HepG2 (cell line): ENCODE measurements around the gene JAG1. TPM values are rescaled to one million over a fixed set of nuclear protein-coding genes. Genes with fewer than 3 reads are reported as not detected.

Experiments used
- DPF2 ChIP-seq: sonication (generic); formaldehyde crosslinking; IDR thresholded peaks from 2 replicates; pipeline ENCODE4 v1.4.0; 2020; ENCODE audit warnings: mild to moderate bottlenecking, low read depth, missing genetic modification reagents, borderline replicate concordance
- HOXA7 ChIP-seq: sonication (generic); formaldehyde crosslinking; IDR thresholded peaks from 2 replicates; pipeline ENCODE4 v1.8.1; 2022; ENCODE audit warnings: mild to moderate bottlenecking, missing genetic modification reagents, moderate library complexity
- KAT7 ChIP-seq: IDR thresholded peaks from 2 replicates; pipeline ENCODE4 v1.6.1; 2018; ENCODE audit warnings: borderline replicate concordance, missing compliant biosample characterization
- KAT8 ChIP-seq: IDR thresholded peaks from 2 replicates; pipeline ENCODE4 v1.6.1; 2016; ENCODE audit warnings: missing genetic modification reagents, missing compliant biosample characterization
- KMT2A ChIP-seq: sonication (generic); formaldehyde crosslinking; IDR thresholded peaks from 2 replicates; pipeline ENCODE4 v1.4.0; 2020; ENCODE audit warnings: missing genetic modification reagents
- MNT ChIP-seq: fragments of 450-650 bp; IDR thresholded peaks from 2 replicates; pipeline ENCODE4 v1.6.1; 2016
- MTF1 ChIP-seq: sonication (generic); formaldehyde crosslinking; IDR thresholded peaks from 2 replicates; pipeline ENCODE4 v1.5.0; 2020; ENCODE audit warnings: missing genetic modification reagents
- MYPOP ChIP-seq: sonication (generic); formaldehyde crosslinking; IDR thresholded peaks from 2 replicates; pipeline ENCODE4 v1.8.1; 2023; ENCODE audit warnings: mild to moderate bottlenecking, moderate library complexity, missing genetic modification reagents
- NAIF1 ChIP-seq: sonication (generic); formaldehyde crosslinking; IDR thresholded peaks from 2 replicates; pipeline ENCODE4 v1.5.0; 2020; ENCODE audit warnings: mild to moderate bottlenecking, missing genetic modification reagents, borderline replicate concordance
- NFATC3 ChIP-seq: sonication (generic); formaldehyde crosslinking; IDR thresholded peaks from 2 replicates; pipeline ENCODE4 v1.5.1; 2020; ENCODE audit warnings: mild to moderate bottlenecking, missing genetic modification reagents
- POLR2A ChIP-seq, 2 experiments: IDR thresholded peaks; 2 replicates each; pipeline ENCODE4 v1.6.1; 2011; ENCODE audit warnings: low read depth in 2 of 2, low read length in 2 of 2, mild to moderate bottlenecking in 1 of 2, moderate library complexity in 1 of 2; ENCODE audit not compliant: insufficient read depth in 1 of 2
- SMARCE1 ChIP-seq: fragments of 450-650 bp; IDR thresholded peaks from 2 replicates; pipeline ENCODE4 v1.6.1; 2017; ENCODE audit warnings: borderline replicate concordance
- SRY ChIP-seq: sonication (generic); formaldehyde crosslinking; IDR thresholded peaks from 2 replicates; pipeline ENCODE4 v1.8.0; 2022; ENCODE audit warnings: mild to moderate bottlenecking, missing genetic modification reagents
- SUZ12 ChIP-seq: fragments of 150-350 bp; IDR thresholded peaks from 2 replicates; pipeline ENCODE4 v1.6.1; 2014; ENCODE audit warnings: low read depth, low read length
- YEATS2 ChIP-seq: sonication (generic); formaldehyde crosslinking; IDR thresholded peaks from 2 replicates; pipeline ENCODE4 v1.4.0; 2020; ENCODE audit warnings: missing genetic modification reagents, borderline replicate concordance
- ZHX2 ChIP-seq, 2 experiments: sonication (generic) in 1 of 2; formaldehyde crosslinking in 1 of 2; IDR thresholded peaks; 2 replicates each; pipeline versions ENCODE4 v1.6.1 to v1.9.0; 2014 to 2022; ENCODE audit warnings: antibody characterized with exemption in 1 of 2, borderline replicate concordance in 1 of 2, inconsistent platforms in 1 of 2, low read depth in 1 of 2, missing genetic modification reagents in 1 of 2
- ZMYM4 ChIP-seq: sonication (generic); formaldehyde crosslinking; IDR thresholded peaks from 2 replicates; pipeline ENCODE4 v1.8.1; 2023; ENCODE audit warnings: mild to moderate bottlenecking, missing genetic modification reagents
- ZNF670 ChIP-seq: sonication (generic); formaldehyde crosslinking; IDR thresholded peaks from 2 replicates; pipeline ENCODE4 v1.8.0; 2022; ENCODE audit warnings: mild to moderate bottlenecking, missing genetic modification reagents, borderline replicate concordance
- ZSCAN21 ChIP-seq: sonication (generic); formaldehyde crosslinking; IDR thresholded peaks from 2 replicates; pipeline ENCODE4 v1.8.0; 2022; ENCODE audit warnings: mild to moderate bottlenecking, missing genetic modification reagents, moderate library complexity, borderline replicate concordance
- polyA plus RNA-seq, 8 experiments: library from polyadenylated mRNA; depleted of rRNA in 3 of 8; stranded (reverse) in 7 of 8; unstranded in 1 of 8; fragments of >200 nt; fragmentation: Illumina TruSeq in 4 of 8; extraction: Trizol in 4 of 8; gene quantifications; 2 replicates each; pipeline versions ENCODE4 v1.2.1 to v1.2.3, GENCODE V29; 2011 to 2016; ENCODE audit warnings: low read depth in 4 of 8, missing spikeins in 1 of 8, mixed read lengths in 1 of 8; ENCODE audit not compliant: insufficient read depth in 1 of 8
- total RNA-seq, 5 experiments: library from RNA; depleted of rRNA; stranded (reverse); fragments of >200 nt; fragmentation: Illumina TruSeq; extraction: Trizol; gene quantifications; 2 replicates each; pipeline ENCODE4 v1.2.3, GENCODE V29; 2016; ENCODE audit warnings: low read depth in 1 of 5

Gene JAG1
- total and polyA plus RNA-seq, 2 of the 13 experiments (the other 11 are each of a cell fraction or from before 2014, with no cell fraction given): 47.1 to 56.3 TPM

GRCh38 chr20:10708351-10709185 lies 34.8 kb upstream of the JAG1 start (continued):
- no peak for TF ChIP-seq SUZ12
- TF ChIP-seq ZMYM4 (CRISPR knock-in tag): peak; percentile 80; the same call in 1 of the 2 replicates
- peak; percentile 82 for TF ChIP-seq KAT8 (CRISPR knock-in tag)
- no peak for TF ChIP-seq NAIF1 (CRISPR knock-in tag)
- TF ChIP-seq DPF2: peak; percentile 99
- no peak for TF ChIP-seq ZNF670 (CRISPR knock-in tag)
- TF ChIP-seq MNT: no peak
- TF ChIP-seq POLR2A (IDR thresholded peaks at IDR 0.05; ENCODE audit: insufficient read depth in 1 of 2, low read depth in 2 of 2, low read length in 2 of 2): no peak
- no peak; the same call in 1 of the 2 replicates for TF ChIP-seq KMT2A (CRISPR knock-in tag)
- peak; percentile 53; the same call in 1 of the 2 replicates for TF ChIP-seq YEATS2 (CRISPR knock-in tag)
- TF ChIP-seq ZHX2 (IDR thresholded peaks at IDR 0.05; ENCODE audit: low read depth): no peak
- no peak for TF ChIP-seq ZHX2 (CRISPR knock-in tag; IDR thresholded peaks at IDR 0.05; ENCODE audit: borderline replicate concordance)
- TF ChIP-seq MTF1 (CRISPR knock-in tag): no peak
- no peak for TF ChIP-seq HOXA7 (CRISPR knock-in tag)
- TF ChIP-seq MYPOP: no peak
- TF ChIP-seq SRY (CRISPR knock-in tag): no peak
- TF ChIP-seq ZSCAN21: peak; percentile 95
- TF ChIP-seq NFATC3 (CRISPR knock-in tag): no peak
- TF ChIP-seq SMARCE1: peak; percentile 60; the same call in 1 of the 2 replicates
- TF ChIP-seq KAT7 (CRISPR knock-in tag): peak; percentile 78
